Activated CD4-positive, alpha-beta T cell treated with anti-CD3 and anti-CD28 coated beads, Interleukin-2, Interleukin-4, amounts not matched to agents 100 ng/mL and 50 ng/mL, durations not matched to agents 16 hours and 8 hours (primary cell): ENCODE data around the gene MAP4K5.
"Not testable (repeated sequence)": the region's sequence is repeated elsewhere in the genome, so short reads cannot be mapped to it uniquely, and the experiment has no call there.

Experiments
- DNase-seq: peaks from one replicate; pipeline ENCODE4 v3.0.0-alpha.2; 2020; ENCODE audit warnings: low spot score

Gene MAP4K5

DNA sequence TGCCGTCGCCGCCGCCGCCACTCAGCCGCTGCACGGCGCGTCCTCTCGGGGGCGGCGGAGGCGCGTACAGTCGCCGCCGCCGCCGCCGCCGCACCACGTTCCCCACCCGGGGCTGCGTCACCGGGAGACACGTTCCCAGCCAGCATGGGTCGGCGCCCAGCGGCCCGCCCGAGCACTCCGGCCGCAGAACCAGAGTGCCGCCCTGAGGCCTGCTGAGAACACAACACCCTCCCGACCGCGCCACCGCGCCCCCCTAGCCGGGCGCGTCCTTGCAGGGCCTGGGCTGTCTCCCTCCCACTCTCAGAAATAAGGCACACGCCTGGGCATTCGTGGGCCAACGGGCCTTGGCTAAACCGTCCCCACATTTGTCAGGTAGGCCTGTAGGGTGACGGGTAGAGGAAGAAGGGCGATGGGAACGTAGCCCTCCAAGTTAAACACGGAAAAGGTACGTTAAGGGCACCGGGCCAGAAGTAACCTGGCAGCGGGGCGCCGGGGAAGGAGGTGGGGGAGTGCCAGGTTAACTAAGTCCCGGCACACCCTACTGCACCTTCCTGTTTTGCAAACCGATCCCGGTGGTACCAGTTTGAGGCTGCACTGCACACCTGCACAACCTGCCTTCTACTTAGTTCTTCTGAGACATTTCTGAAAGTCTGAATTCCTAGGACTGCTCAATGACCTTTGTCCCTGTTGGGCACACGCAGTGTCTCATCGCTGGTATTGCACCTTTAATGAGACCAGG lies at the start of gene MAP4K5:
Gene MAP4K5 (minus strand): TSS at position 68 of the 739 bp plus-strand sequence. CDS start 520 bp downstream, outside the sequence.
- DNase-seq: peak; percentile 92

DNA sequence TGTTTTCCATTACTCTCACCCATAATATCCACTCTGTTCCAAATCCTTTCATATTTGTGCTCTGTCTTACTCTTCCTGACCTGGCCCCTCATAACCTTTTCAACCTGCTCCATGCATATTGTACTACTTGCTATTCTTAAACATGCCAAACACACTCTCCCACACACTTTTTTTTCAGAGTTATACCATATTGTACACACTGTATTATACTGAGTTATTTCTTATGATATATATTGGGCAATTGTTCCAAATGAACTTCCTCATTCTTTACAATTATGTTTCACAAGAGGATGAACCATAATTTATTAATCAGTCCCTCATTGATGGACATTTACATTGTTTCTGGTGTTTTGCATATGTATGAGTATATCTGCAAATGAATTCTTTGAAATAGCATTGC lies 46.1 kb upstream of the MAP4K5 start:
- no peak for DNase-seq

DNA sequence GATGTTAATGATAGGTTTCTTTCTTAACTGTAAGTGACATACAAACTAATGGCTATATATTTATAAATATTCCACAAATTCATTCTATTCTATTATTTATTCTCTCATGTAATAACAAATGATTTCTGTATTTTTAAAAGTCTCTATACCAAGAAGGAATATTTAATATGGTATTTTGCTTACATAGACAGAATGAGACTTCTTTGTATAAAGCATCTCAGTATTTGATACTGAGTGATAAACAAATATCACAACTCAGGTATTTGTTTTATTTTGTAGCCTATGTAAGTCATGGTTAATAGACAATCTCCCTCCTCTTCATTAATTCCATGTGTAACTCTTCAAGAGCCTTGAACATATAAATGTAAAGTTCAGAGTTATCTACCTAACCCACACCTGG lies 45.6 kb upstream of the MAP4K5 start:
- DNase-seq: no peak

DNA sequence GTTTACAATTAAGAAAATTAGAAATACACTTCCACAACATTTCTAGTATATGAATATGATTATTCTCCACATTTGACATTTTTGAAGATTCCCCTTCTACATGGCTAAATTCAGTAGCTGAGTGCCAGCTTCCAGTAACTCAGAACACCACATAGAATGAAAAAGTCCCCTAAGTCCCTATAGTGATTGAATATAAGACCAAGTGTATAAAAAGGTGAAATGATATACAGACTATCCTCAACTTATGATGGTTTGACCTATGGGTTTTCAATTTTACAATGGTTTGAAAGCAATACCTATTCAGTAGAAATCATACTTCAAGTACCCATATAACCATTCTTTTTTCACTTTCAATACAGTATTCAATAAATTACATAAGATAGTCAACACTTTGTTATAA lies 43.4 kb upstream of the MAP4K5 start:
- no peak for DNase-seq

DNA sequence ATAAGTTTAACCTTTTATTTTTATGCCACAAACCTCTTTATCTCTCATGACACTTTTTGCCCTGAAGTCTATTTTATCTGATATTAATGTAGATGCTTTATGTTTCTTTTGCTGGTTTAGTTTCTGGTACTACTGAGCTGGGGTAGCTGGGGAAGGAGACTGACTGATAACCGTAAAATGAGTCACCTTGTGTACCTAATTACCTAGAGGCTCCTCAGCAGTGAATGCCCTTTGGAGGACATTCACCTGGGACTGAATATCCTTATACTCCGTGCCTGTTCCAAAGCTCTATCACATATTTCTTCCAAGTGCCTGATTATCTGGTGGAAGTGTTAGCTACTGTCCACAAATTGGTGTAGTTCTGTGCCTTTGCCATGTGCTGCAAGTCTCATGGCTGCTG lies 41.5 kb upstream of the MAP4K5 start:
- DNase-seq: no peak

DNA sequence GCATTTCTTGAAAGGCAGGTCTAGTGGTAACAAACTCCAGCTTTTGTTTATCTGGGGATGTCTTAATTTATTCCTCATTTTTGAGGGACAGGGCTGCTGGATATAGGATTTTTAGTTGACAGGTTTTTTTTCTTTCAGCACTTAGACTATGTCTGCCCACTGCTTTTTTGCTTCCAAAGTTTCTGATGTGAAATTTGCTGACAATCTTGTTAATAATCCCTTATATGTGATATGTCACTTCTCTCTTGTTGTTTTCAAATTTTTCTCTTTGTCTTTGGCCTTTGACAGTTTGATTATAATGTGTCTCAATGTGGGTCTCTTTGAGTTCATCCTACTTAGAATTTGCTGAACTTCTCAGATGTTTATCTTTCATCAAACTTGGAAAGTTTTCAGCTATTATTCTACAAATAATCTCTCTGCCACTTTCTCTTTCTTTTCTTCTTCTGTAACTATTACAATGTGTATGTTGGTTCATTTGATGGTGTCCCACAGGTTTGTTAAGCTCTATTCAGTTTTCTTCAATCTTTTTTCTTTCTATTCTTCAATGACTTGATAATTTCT lies 37.4 kb upstream of the MAP4K5 start:
- no peak for DNase-seq

DNA sequence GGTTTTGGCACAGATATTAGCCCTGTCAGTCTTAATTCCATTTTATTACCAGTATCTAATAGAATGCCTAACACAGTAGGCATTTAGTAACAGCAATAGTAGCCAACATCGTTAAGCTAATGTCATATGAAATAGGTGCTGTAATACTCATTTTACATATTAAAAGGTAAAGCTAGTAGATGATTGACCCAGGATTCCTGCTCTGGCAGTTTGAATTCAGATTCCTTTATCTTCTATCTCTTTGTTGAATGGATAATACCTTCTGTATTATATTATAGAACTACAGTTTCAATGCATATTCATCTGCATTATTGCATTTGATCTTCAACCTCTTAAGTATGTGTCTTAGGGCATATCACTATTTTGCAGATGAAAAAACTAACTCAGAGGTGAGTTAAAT lies 30.5 kb upstream of the MAP4K5 start:
- DNase-seq: no peak

DNA sequence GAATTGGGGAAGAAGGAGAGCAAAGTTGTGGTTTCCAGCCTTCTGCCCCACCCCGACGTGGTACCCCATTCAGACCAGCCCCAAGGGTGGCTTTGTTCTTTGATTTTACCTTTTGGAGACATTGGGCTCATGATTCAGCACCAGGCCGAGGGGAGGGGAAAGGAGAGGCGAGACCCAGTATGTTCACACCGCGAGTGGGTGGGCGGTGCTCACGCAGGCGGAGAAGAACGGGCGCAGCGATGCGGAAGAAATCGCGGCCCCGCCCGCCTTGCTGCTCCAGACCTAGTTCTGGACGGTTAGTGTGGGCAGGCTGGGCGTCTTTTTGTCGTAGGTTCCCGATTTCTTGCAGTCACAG lies 28.5 kb upstream of the MAP4K5 start:
- peak; percentile 15 for DNase-seq

DNA sequence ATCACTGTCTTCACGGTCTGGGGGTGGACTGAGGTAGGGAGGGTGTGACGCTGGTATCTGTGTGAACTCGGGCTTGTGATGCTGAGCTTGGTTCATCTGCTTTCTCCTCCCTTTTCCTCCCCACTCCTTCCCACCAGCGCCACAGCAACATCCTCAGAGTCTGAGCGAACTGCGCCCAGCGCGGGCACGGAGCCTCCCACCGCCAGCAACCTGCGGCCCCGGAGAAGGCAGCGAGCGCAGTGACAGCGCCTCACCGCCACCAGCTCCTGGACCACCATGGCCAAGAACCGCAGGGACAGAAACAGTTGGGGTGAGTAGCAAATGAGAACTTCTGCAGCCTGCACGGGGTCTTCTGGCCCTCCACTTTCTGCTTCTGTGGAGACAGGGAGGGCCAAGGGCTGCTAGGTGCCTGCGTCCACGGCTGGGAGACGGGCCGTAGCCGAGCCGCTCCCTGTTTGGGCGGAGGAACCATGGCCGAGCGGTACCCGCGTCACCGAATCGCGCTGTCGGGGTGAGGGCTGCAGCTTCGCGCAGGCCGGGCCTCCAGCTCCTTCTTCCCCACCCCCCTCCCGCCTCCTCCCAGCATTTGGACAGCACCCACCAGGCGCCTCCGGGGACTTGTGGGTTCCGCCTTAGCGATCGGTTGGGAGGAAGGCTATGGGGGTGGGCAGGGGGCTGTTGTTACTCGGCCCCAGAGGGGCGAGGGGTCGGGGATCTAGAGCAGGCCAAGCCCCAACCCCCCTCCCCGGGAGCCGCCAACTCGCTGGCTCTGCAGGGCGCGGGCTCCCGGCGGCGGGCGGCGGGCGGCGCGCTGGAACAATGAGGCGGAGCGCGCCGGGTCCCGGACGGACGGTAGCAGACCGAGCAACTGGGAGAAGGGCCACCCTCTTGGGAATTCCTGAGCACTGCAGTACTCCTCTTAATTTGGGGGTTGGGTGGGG lies 27.9 kb upstream of the MAP4K5 start, which contains the start of gene ATL1:
Gene ATL1 (plus strand): TSS at position 156 of the 941 bp plus-strand sequence. CDS start 121 bp downstream, at position 277.
- peak; percentile 19 for DNase-seq

DNA sequence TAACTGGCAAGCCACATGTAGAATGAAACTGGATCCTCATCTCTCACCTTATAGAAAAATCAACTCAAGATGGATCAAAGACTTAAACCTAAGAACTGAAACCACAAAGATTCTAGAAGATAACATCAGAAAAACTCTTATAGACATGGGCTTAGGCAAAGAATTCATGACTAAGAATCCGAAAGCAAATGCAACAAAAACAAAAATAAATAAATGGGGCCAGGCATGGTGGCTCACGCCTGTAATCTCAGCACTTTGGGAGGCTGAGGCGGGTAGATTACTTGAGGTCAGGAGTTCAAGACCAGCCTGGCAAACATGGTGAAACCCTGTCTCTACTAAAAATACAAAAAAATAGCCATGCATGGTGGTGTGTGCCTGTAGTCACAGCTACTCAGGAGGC lies 20.4 kb upstream of the MAP4K5 start:
- DNase-seq: not testable (repeated sequence)

DNA sequence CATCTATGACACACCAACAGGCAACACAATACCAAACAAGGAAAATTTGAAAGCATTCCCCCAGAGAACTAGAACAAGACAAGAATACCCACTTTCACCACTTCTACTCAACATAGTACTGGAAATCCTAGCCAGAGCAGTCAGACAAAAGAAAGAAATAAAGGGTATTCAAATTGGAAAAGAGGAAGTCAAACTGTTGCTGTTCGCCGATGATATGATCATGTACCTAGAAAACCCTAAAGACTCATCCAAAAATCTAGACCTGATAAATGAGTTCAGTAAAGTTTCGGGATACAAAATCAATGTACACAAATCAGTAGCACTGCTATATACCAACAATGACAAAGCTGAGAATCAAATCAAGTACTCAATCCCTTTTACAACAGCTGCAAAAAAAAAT lies 19.5 kb upstream of the MAP4K5 start:
- DNase-seq: no peak

DNA sequence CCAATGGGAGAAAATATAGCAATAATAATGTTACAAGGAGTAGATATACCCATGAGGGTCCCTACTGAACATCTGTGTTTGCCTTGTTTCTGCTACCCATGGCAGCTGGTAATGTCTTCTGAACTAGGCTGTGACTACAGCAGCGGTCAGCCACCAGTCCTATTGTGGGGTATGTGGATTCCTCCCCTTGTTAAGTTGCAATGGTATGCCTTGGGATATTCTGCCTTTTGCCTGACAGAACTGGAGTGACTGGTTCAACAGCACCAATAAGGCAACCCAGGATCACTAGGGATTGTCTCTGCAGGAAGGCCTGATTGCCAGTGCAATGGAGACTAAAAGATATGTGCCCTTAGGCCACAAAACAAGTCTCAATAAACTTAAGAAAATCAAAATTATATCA lies 17.9 kb upstream of the MAP4K5 start:
- no peak for DNase-seq

DNA sequence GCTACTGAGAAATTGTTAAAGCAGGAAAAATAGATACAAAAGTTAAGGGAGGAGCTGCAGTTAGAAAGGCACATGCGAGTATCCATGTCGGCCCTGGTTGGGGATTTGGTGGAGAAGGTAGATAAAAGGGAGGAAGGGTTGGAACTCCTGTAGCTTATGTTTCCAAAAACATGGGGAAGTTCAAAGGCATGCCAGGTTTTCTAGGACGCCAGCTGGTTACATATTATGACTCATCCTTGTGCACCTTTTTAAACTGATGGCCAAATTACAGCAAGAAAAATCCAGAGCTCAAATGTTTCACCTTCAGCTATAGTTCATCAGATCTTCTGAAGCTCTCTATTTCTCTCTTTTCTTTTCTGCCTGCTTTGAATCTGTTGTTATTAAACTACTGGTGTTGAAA lies 13.2 kb upstream of the MAP4K5 start:
- no peak for DNase-seq

DNA sequence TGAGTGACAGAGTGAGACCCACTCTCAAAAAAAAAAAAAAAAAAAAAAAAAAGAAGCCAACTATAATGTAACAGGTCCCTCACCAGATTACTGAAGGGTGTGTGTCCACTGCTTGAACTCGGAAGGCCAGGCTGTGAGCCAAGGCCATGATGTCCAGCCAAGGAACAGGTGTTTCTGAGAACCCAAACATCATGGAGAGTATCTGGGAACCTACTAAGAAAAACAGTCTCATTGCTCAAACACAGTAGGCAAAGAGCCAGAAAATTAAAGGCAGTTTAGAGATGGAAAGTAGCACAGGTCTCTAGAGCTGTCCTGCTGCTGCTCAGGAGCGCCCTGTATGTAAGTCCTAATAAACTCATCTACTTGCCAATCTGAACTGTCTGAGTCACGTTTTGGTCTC lies 12.5 kb upstream of the MAP4K5 start:
- DNase-seq: no peak

DNA sequence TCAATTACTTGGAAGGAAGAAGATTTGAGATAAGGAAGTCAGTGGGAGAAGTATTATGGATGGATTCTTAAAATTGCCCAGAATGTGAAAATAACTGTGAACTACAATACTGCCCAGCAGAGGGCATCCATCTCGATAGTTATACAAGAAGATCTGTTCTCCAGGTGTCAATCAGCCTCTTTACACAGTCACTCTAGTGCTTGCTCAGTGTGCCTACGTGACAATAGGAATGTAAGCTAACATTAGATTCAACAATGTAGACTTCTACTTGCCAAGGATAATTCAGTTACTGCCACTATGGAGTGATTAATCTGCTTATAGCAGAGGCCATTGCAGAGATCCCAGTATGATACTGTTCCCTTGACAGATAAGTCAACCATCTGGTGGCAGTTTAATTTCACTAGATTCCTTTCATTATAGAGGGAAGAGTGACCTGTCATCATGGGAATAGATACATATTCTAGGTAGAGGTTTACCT lies 10.6 kb upstream of the MAP4K5 start:
- DNase-seq: peak; percentile 59

DNA sequence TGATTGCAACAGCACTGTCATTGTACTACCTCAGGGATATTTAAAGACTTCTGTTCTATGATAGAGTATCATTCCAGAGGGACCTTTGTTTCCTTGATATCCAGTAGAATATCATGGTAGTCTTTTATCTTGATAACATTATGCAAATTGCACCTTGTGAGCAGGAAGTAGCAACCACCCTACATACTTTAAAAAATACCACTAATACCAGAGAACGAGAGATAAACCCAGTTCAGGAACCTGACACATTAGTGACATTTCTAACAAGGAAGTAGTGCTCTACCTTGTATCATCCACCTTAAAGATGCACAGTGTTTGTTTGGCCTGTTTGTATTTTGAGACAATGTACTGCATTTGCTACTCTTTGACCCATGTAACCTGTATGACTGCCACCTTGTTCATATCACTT lies 8.8 kb upstream of the MAP4K5 start:
- DNase-seq: no peak

DNA sequence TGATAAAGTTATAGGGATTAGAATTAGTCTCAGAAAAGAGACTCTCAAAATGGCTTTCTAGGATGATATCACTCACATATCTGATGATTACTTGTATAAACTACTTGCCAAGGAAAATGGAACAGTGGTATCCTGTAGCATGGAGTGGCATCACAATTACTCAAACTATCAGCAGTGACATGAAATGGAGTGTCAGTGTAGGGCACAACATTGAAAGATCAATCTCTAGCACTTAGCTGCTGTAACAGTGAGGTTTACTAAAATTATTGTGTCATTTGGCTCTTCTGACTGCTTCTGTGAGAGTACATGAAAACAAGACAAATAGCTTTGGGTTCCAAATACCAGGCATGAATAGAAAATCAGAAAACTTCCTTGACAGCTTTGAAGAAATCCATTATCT lies 6.7 kb upstream of the MAP4K5 start:
- no peak for DNase-seq

DNA sequence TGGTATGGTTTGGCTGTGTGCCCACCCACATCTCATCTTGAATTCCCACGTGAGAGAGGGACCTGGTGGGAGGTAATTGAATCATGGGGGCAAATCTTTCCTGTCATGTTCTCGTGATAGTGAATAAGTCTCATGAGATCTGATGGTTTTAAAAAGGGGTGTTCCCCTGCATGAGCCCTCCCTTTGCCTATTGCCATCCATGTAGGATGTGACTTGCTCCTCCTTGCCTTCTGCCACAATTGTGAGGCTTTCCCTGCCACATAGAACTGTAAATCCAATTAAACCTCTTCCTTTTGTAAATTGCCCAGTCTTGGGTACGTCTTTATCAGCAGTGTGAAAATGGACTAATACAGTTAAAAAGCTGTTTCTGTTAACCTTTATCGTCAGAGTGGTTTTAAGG lies 5.7 kb upstream of the MAP4K5 start:
- DNase-seq: not testable (repeated sequence)

DNA sequence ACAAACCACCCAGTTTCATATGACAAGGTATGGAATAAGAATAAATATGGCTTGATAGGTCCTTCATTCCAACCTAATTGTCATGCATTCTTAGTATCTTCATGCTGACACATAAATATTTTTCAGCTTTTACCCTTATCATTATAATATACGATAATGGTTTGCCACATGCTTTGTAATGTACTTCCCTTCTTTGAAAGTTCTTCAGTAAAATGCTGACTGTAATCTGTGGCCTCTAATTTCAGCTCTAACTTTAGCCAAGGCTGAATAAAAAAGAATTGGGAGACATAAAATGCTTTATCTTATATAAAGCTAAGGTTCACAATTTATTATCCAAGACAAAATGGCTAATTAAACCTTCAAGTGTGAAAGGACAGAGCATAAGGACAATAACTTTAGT lies 2.6 kb upstream of the MAP4K5 start:
- DNase-seq: no peak

DNA sequence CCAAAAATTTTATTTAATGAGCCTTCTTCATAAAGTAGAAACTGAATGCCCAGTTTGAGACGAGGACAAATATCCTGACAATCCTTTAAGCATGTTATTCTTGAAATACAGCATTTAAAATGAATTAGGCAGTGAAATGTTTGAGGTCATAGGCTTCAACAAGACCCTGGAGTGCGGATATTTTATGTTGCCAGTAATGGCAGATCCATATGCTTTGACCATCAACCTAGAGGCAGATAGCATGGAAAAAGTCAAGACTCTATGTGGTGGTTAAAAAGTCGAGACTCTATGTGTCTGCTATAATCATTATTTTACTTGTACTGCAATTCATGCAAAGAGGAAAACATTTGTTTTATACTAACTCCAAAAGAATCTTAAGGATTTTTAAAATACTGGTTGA lies 2.0 kb upstream of the MAP4K5 start:
- DNase-seq: no peak

DNA sequence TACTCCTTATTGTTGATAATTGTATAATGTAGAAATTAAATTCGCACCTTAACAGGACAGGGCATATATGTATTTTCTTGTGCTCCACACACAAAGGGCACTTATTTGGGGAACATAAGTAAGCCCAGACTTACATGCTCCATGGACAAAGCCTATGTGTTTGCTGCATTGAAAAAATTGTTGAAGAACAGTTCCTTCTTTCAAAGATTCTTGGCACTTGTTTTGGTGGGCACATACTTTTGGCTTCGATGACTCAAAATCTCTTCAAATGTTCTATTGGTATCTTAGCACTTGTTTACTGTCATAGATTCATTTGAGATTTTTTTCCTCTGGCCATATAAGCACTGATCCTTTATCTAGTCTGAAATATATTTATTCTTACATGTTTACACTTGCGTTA lies 1.4 kb upstream of the MAP4K5 start:
- no peak for DNase-seq

DNA sequence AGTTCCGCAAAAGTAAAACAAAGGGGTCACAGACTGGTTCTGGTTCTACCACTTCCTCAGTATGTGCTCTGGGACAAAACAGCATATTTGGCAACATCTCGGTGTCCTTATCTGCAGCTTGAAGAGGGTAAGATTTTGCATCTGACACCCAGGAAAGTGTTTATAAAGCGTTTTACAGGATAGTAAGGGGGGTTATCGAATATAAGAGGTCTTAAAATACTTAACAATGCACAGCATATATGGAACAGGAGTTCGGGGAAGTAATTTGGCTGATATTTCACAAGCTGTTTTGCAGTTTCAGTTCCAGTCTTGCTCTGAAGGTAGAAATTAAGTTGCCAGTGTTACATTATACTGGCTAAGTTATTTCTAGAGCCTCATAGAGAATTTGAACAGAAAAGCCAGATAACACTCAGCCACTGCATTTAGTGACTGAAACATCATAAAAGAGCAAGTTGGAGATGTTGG lies 904 bp upstream of the MAP4K5 start:
- DNase-seq: no peak
